DMS79 (cell line): ENCODE measurements around the gene C21orf58.

Source experiments
- DNase-seq: peaks from one replicate; lab custom pipeline; 2025; lab: John Stamatoyannopoulos, UW

Gene C21orf58

GRCh38 chr21:46254208-46254975 is 69.3 kb downstream of the C21orf58 start:
- DNase-seq = no peak

DNA sequence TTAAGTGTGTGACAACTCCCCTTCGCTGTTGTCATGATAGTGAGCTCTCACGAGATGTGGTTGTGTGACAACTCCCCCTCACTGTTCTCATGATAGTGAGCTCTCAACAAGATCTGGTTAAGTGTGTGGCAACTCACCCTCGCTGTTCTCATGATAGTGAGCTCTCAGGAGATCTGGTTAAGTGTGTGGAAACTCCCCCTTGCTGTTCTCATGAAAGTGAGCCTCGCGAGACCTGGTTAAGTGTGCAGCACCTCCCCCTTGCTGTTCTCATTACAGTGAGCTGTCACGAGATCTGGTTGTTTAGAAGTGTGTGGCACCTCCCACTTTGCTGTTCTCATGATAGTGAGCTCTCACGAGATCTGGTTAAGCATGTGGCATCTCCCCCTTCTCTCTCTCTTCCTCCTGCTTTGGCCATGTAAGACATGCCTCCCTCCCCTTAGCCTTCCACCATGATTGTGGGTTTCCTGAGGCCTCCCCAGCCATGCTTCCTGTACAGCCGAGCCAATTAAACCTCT is 70.0 kb downstream of the C21orf58 start:
- no peak for DNase-seq

- DNase-seq = no peak
Observed at GRCh38 chr21:46252840-46253239, 70.8 kb downstream of the C21orf58 start.
